ENCODE measurements around the gene SHLD3. TPM values are rescaled to one million over a fixed set of nuclear protein-coding genes. Genes with fewer than 3 reads are reported as not detected.
"Not testable (repeated sequence)": the region's sequence is repeated elsewhere in the genome, so short reads cannot be mapped to it uniquely, and the experiment has no call there.

The SHLD3 gene
- total RNA-seq, 1 donor from 2014 or later = 3.6 TPM

GRCh38 chr5:65676056-65676455, 51.2 kb downstream of the SHLD3 start:
- not testable (repeated sequence) for DNase-seq (ENCODE audit: low read depth in 2 of 2)

Other genes with a start within 250 kb of the SHLD3 start
- gene ADAMTS6, start 143.1 kb upstream of the SHLD3 start, total RNA-seq = 30.9 and 52.2 TPM in 2 replicates
- 6.3 and 10.5 TPM in 2 replicates for gene CENPK, start 61.9 kb upstream of the SHLD3 start, total RNA-seq
- 23.1 and 39.3 TPM in 2 replicates for gene PPWD1, start 61.7 kb upstream of the SHLD3 start, total RNA-seq
- 19.2 and 28.8 TPM in 2 replicates for gene TRIM23, start 694 bp upstream of the SHLD3 start, total RNA-seq
- 20.3 and 25.2 TPM in 2 replicates for gene TRAPPC13, start within 50 bp of the SHLD3 start, total RNA-seq
- gene SGTB, start 97.1 kb downstream of the SHLD3 start, total RNA-seq = 9.3 and 9.4 TPM in 2 replicates
- 21.0 and 22.7 TPM in 2 replicates for gene NLN, start 97.2 kb downstream of the SHLD3 start, total RNA-seq

All from lung microvascular endothelial cell (primary cell).